Activated CD8-positive, alpha-beta memory T cell treated with anti-CD3 and anti-CD28 coated beads for 4 hours (primary cell): ENCODE measurements around the gene OARD1.

Experiments used
- DNase-seq, 2 donors: peaks; one replicate each; pipeline ENCODE4 v3.0.0-alpha.2; 2020; ENCODE audit warnings: low read depth in 2 of 2

Gene OARD1

DNA sequence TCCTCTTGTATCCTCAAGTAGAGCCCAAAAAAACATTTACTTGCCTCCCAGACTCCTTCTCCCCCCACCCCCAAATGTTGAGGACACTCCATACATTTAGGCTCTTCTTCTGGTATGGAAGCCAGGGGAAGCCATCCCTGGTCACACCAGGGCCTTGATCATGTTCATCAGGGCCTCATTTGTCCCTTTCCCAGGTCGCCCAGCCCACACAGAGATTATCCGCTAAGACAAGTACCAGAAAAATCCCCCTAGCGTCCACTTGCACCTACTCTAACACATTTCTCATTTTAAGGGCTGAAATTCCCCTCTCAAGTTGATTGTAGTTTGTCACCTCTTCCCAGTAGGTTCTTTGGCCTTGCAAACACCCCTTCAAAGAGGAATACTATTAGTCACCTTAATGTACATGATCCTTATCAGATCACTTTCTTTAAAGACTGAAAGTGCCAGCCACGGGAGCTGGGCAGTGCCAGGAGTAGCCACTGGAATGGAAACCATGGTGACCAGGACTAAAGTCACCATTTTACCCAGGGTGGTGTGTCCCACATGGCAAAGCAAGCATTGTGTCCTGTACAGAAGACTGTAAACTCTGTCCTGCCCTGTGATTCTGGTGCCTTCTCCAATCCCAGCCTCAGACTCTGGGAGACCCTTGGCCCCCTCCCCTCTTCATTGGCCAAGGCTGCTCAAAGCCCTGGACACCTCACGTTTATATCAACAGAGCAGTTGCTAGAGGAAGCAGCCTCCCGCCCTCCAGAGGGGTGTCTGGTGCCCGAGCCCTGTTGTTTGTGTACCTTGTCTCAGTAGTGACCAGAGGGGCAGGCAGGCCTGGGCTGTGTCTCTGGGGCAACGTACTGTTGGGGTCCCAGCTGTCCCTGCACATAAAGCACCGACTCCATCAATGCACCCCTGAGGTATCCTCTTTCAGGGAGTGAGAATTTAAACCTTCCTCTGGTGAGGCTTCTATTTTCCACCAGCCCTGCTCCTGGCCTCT lies 24.1 kb downstream of the OARD1 start:
- no peak for DNase-seq

GRCh38 chr6:41047306-41047705 lies 24.9 kb downstream of the OARD1 start:
- no peak for DNase-seq

GRCh38 chr6:41046084-41046483 lies 26.1 kb downstream of the OARD1 start:
- no peak for DNase-seq

GRCh38 chr6:41045664-41046063 lies 26.5 kb downstream of the OARD1 start:
- no peak for DNase-seq

DNA sequence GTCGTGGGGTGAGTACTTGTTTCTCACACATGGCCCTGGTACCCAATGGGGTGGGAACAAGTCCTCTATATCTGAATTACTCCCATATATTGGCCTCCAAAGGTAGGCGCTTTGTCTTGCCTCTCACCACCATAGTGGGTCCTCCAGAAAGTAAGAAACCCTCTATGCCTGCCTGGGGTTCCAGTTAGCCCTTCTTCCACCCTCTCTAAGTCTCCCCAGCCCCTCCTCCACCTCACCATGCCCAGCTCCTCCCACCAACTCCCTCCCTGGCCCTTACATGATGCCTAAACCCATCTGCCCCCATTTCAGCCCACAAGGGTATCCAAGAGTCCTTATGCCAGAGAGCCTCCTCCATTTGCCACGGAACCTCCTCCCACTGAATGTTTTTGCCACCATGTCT lies 29.0 kb downstream of the OARD1 start:
- no peak for DNase-seq

DNA sequence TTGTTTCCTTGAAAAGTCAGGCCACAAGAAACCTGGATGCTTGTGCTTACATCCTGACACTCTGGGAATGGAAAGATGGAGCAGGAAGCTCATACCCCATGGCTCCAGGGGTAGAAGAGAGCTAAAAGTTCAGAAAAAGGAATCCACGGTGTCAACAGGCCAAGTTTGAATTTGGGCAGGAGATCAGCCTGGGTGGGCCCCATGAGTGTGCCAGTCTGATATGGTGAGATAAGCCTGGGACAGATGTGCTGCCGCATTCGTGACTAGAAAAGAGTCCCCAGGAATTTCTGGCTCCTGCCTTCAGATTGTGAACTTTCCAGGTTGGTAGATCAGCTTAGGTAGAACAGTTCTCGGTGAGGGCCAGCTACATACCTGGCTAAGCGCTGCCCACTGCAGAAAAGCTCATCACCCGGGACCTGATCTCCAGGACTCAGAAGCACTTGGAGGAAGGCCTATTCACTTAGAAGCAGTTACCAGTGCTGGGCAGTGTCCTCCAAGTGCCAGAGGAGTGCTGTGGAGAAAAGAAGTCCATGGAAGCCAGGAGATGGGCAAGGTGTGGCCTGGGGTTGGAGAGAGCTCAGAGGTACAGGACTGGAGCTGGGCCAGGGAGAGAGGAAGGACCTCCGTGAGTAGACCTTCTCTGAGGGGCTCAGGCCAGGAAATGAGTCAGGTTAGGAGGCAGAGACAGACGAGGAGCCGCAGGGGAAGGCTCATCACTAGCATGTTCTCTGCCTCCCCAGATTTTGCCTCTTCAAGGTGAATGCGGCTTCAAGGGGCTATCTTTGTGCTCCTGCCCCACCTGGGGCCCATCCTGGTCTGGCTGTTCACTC lies 29.7 kb downstream of the OARD1 start, which contains the start of gene TSPO2:
Gene TSPO2, plus strand, starts transcription at position 242 of the 830 bp plus-strand sequence. Its CDS starts 519 bp downstream, at position 761.
- no peak for DNase-seq

DNA sequence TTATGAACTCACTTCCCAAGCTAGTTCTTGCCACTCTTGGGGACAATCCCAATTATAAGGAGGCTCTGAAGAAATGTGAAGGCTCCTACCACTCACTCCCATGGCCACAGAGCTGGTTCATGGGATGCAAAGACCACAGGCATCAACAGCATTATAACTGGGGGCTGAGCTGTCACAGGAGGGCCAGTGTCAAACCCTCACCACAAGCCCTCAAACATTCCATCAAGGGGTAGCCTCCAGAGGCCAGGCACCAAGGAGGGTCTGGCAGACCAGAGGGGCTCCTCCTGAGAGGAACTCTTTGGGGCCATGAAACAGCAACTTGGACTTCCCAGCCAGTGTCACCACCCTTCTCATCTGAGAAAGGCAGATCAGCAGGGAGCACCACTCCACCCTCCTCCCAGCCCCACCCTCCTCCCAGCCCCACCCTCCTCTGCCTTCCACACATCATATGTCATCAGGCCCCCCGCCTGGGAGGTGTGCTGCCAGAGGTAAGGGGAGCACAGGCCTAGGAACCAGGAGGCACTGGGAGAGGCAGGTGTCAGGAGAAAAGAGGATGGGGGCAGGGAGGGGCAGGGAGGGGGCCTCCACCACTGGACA lies 31.1 kb downstream of the OARD1 start:
- DNase-seq: no peak

DNA sequence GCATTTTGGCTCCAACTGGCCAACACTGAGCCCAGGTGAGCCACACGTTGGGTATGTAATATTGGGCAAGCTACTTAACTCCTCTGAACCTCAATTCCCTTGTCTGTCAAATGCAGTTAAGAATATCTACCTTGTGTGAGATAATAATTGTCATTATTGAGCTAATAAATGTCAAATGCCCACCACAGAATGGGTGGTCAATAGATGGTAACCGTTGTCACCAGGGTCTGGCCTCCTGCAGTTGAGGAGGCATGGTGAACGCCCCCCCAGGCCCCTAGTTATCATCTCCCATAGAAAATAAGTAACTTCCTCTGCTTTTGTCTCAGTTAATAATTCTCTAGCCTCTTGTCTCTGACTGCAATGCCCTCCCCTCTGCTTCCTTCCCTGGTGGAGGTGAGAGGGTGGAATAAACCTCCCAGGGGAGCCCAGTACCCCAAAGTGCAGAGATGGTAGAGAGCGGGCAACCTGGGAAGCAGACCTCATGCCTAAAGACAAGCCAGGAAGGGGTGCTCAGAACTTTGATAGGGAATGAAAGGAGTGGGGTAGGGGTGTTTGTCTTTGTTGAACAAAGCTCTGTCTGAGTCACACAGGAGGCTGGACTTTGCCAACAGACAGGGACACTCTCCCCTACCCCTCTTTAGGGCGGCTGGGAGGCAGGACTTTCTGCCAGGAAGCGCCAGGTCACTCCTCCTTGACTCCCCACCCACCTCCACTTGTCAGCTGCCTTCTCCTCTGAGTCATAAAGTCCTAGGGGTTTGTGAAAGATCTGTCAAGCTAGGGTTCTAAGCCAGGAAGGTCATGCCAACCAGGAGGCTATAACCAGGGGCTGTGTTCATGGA lies 31.8 kb downstream of the OARD1 start:
- DNase-seq: no peak

GRCh38 chr6:41039060-41039998 lies 32.8 kb downstream of the OARD1 start, which contains the start of gene UNC5CL:
Gene UNC5CL, minus strand, starts transcription at chr6:41039221. Its CDS starts 4,147 bp downstream, at chr6:41035074.
- peak in 1 of 2 donors; percentile 18 for DNase-seq

DNA sequence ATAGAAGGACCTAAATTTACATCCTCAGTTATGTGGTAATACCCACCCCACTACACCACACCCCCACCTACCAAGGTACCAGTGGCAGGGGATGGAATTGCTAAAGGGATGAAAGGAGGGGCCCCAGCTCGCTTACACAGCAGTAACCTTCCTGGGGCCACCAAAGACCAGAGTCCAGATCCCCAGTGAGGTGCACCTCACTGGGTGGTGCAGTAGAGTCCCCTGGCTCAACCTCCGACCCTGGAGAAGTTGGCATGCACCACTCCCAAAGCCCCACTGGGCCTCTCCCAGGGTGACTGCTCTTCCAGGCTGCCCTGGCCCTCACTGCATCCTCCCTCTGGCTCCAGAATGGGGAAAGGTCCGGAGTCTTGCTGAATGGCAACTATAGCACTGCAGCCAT lies 34.0 kb downstream of the OARD1 start:
- no peak for DNase-seq

GRCh38 chr6:41037107-41037900 lies 34.9 kb downstream of the OARD1 start:
- DNase-seq: no peak

GRCh38 chr6:41036601-41037000 lies 35.6 kb downstream of the OARD1 start:
- DNase-seq: no peak

DNA sequence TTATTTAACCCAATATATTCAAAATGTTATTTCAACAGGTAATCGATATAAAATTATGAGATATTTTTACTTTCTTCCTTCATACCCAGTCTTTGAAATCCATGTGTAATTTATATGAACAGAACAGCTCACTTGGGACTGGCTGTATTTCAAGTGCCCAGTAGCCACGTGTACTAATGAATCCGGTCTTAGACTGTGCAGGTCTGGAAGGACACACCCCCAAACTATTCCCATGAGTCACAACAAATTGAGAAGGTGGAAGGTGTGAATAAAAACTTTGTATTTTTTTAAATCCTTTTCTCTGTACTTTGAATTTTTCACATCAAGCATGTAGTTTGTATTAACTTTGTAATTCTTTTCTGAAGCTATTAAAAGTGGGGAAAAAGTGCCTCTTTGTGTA lies 36.0 kb downstream of the OARD1 start:
- no peak for DNase-seq

GRCh38 chr6:41033776-41034175 lies 38.4 kb downstream of the OARD1 start:
- DNase-seq: no peak

GRCh38 chr6:41032830-41033229 lies 39.3 kb downstream of the OARD1 start:
- no peak for DNase-seq

DNA sequence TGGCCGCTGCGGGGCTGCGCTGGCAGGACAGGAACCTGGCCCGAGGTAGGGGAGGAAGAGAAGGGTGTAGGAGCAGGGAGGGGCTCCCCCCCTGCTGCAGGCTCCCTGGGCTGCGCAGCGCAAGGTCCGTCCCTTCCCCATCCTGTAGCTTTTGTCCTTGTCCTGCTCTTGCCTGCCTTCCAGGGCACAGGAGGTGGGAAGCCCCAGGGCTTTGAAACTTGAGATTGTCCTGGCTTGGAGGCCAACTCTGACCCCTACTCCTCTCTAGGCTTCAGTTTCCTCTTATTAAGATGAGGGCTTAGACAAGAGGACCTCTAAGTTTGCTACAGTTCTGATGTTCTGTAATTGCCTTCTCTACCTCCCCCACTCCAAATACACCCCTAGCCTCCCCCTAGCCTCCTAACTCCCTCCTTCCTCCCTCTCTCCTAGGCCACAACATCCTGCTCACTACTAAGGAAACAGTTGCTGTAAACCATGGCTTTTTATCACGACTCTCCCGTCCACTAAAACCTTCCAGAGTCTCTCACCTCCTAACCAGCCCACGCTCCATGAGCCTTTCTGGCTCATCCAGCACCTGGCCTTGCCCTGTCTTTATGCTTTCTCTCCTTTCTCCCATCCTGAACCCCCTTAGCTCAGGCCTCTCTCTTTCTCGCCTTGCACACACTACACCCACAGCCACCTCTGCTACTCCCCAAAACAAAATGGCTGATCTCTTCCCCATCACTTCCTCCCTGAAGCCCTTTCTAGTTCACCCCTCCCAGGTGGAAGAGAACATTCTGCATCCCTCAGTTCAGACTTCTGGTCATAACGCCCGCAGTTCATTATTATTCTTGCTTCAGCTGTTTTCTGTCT lies 43.4 kb downstream of the OARD1 start:
- DNase-seq: no peak

- peak; percentile 38 to 43 for DNase-seq
Measured at GRCh38 chr6:41027799-41028560, 44.2 kb downstream of the OARD1 start.
